Osteoblast (primary cell): Measurements from ENCODE around the gene RALB. TPM values are rescaled to one million over a fixed set of nuclear protein-coding genes. Genes with fewer than 3 reads are reported as not detected.

Experiments used
- DNase-seq: peaks from one replicate; pipeline ENCODE4 v3.0.0; 2011; ENCODE audit warnings: low spot score, mixed read lengths; ENCODE audit not compliant: insufficient read length; ENCODE audit errors: missing footprints
- H2AFZ ChIP-seq: 2 replicates; pipeline ENCODE4 v1.6.0; 2011; ENCODE audit warnings: mild to moderate bottlenecking, low read length
- H3K27ac ChIP-seq: 2 replicates; pipeline ENCODE4 v1.5.1; 2011; ENCODE audit warnings: mild to moderate bottlenecking, low read depth, low read length, moderate library complexity
- H3K27me3 ChIP-seq: 2 replicates; pipeline ENCODE4 v1.6.0; 2012; ENCODE audit warnings: mild to moderate bottlenecking, control low read depth, inconsistent platforms, low read length, moderate library complexity; ENCODE audit not compliant: insufficient read depth
- H3K36me3 ChIP-seq: 2 replicates; pipeline ENCODE4 v1.5.1; 2011; ENCODE audit warnings: mild to moderate bottlenecking, low read length, control low read depth, moderate library complexity; ENCODE audit not compliant: insufficient read depth
- H3K4me1 ChIP-seq: 2 replicates; pipeline ENCODE4 v1.5.1; 2011; ENCODE audit warnings: mild to moderate bottlenecking, low read length, control low read depth, moderate library complexity; ENCODE audit not compliant: insufficient read depth
- H3K4me2 ChIP-seq: 2 replicates; pipeline ENCODE4 v1.6.0; 2011; ENCODE audit warnings: mild to moderate bottlenecking, low read length; ENCODE audit not compliant: insufficient read depth
- H3K4me3 ChIP-seq: fragments of 200-600 bp; sonication (generic); 3 replicates; pipeline ENCODE4 v1.5.1; 2012; ENCODE audit warnings: mild to moderate bottlenecking, low read length, inconsistent platforms; ENCODE audit not compliant: insufficient read depth
- H3K79me2 ChIP-seq: 2 replicates; pipeline ENCODE4 v1.6.0; 2012; ENCODE audit warnings: mild to moderate bottlenecking, low read length, control low read depth, inconsistent platforms; ENCODE audit not compliant: insufficient read depth
- H3K9me3 ChIP-seq: 2 replicates; pipeline ENCODE4 v1.5.1; 2011; ENCODE audit warnings: low read depth, low read length, control low read depth
- H4K20me1 ChIP-seq: 2 replicates; pipeline ENCODE4 v1.6.0; 2012; ENCODE audit warnings: mild to moderate bottlenecking, low read length, control low read depth; ENCODE audit not compliant: insufficient read depth
- total RNA-seq: library from RNA; depleted of rRNA; stranded (reverse); fragments of >200 nt; gene quantifications from 2 replicates; pipeline ENCODE4 v1.2.3, GENCODE V29; 2012
- TF ChIP-seq, protein P1 (sequence below): IDR thresholded peaks from 2 replicates; pipeline ENCODE4 v1.5.1; 2011; ENCODE audit warnings: mild to moderate bottlenecking, low read depth, low read length, moderate library complexity; ENCODE audit errors: extremely low read depth

Gene RALB
- total RNA-seq, 1 donor: 48.5 TPM

DNA sequence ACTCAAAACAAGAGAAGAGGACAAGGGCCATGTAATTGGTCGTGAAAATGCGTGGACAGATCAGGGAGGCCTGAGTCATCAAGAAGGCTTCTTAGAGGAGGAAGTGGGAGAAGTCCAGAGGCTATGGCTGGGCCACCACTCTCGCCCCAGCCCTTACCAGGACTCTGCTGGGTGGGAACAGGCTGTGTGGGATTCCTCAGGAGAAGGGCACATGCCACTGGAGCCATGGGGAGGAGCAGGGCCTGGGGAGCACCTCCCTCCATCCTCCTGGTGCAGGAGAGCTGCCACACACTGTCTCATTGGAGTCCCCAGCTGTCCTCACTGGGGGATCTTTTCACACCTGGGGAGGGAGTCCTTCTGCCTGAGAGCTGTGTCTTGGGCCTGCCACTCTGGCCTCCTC is 9.4 kb upstream of the RALB start:
- Histone ChIP-seq H3K4me2 (no peak overlapping the region), H3K79me2 (no peaks in the 10 kb centered on the region), H3K4me3 (no peak overlapping the region), H4K20me1 (no peaks in the 10 kb centered on the region), H3K36me3 (no peaks in the 10 kb centered on the region), H3K9me3 (no peaks in the 10 kb centered on the region), H3K27me3 (no peaks in the 10 kb centered on the region), H3K4me1 (peaks cover 23% of the 10 kb centered on the region), H2AFZ (peak overlapping the region; percentile 94), H3K27ac (no peak overlapping the region)
- TF ChIP-seq, protein P1, sequence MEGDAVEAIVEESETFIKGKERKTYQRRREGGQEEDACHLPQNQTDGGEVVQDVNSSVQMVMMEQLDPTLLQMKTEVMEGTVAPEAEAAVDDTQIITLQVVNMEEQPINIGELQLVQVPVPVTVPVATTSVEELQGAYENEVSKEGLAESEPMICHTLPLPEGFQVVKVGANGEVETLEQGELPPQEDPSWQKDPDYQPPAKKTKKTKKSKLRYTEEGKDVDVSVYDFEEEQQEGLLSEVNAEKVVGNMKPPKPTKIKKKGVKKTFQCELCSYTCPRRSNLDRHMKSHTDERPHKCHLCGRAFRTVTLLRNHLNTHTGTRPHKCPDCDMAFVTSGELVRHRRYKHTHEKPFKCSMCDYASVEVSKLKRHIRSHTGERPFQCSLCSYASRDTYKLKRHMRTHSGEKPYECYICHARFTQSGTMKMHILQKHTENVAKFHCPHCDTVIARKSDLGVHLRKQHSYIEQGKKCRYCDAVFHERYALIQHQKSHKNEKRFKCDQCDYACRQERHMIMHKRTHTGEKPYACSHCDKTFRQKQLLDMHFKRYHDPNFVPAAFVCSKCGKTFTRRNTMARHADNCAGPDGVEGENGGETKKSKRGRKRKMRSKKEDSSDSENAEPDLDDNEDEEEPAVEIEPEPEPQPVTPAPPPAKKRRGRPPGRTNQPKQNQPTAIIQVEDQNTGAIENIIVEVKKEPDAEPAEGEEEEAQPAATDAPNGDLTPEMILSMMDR: no peak
- DNase-seq: peak; percentile 93

DNA sequence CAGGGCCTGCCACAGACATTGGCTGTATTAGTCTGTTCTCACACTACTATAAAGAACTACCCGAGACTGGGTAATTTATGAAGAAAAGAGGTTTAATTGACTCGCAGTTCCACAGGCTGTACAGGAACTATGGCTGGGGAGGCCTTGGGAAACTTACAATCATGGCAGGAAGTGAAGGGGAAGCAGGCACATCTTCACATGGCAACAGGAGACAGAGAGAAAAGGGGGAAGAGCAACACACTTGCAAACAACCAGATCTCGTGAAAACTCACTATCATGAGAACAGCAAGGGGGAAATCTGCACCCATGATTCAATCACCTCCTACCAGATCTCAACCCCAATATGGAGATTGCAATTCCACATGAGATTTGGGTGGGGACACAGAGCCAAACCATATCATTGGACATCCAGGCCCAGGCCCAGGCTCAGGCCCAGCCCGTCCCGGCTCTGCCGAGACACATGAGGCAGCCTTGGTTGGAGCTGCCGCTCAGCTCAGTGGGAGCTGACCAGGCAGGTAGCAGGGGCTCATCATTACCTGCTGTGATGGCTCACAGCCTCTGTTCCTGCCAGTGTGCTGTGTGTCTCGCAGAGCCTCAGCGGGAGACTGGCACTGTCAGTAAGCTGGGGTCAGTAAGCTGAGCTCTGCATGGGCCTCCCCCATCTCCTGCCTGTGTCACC is 8.6 kb upstream of the RALB start:
- H3K27me3 ChIP-seq: no peaks in the 10 kb centered on the region
- TF ChIP-seq, protein P1: no peak
- no peak overlapping the region for H3K4me2 ChIP-seq

DNA sequence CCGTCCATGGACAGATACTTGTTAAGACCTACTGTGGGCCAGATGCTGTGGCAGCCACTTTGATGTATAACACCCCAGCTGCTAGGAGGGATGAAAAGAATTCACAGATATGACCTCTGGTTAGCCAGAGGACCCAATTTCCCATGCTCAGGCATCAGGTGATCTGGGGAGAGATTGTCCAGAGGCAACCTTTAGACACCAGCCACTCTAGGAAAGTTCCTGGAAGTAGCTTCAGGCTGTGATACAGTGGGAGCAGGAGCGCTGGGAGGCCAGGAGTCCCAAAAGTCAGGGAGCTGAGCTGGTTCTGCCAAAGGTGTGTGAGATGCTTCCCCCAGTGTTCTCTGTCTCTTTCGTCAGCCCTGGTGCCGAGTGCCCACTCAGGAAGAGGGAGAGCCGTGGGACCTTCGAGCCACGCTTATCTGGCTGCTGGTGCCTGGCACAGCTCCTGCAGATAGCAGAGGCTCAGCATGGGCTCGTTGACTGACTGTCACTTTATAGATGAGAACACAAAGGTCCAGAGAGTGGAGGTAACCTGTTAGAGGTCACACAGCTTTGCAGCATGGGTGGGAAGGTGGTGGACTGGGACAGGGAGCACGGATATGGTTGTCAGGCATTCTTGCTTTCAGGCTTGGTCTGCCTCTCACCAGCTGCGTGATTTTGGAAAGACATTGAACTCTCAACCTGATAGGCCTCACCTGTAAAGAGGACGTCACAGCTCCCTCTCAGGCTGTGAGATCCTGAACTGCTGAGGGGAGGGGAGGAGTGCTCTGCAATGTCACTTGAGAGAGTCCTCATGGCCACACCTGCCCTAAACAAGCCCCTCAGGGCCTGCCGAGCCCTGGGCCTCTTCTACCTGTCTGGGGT is 7.8 kb upstream of the RALB start:
- no peaks in the 10 kb centered on the region for H3K36me3 ChIP-seq
- H3K9me3 ChIP-seq: no peaks in the 10 kb centered on the region
- no peaks in the 10 kb centered on the region for H3K79me2 ChIP-seq
- TF ChIP-seq, protein P1: no peak
- H2AFZ ChIP-seq: no peak overlapping the region
- H3K4me2 ChIP-seq: no peak overlapping the region
- no peak overlapping the region for H3K4me3 ChIP-seq
- no peak overlapping the region for H3K27ac ChIP-seq
- H3K4me1 ChIP-seq: peaks cover 6% of the 10 kb centered on the region
- DNase-seq: no peak
- no peaks in the 10 kb centered on the region for H4K20me1 ChIP-seq
- H3K27me3 ChIP-seq: no peaks in the 10 kb centered on the region

More for the DNA sequence above, 8.6 kb upstream of the RALB start:
- DNase-seq: no peak
- Histone ChIP-seq H3K4me1 (peaks cover 15% of the 10 kb centered on the region), H2AFZ (no peak overlapping the region), H3K79me2 (no peaks in the 10 kb centered on the region), H3K9me3 (no peaks in the 10 kb centered on the region), H4K20me1 (no peaks in the 10 kb centered on the region), H3K36me3 (no peaks in the 10 kb centered on the region), H3K27ac (no peak overlapping the region), H3K4me3 (no peak overlapping the region)
